ENCODE measurements around the gene NR6A1.

The NR6A1 gene

DNA sequence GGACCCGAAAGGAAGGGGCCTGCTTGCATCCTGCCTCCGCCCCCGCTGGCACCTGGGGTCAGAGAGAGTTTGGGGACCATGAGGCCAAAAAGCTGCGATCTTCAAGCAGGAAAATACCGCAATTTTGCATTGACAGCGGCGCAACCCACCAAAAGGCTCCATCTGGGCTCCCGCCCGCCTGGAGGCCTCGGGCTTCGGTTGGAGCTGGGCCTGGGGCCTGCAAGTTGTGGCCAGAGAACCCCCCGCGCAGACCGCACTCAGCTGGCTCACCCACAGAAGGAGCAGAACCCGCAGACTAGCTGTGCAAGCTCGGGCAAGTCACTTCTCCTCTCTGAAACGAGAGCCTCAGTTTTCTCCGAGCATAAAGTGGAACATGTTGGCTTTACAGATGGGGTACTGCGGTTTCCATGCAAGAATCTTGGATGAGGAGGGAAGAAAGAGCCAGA is 265.2 kb downstream of the NR6A1 start:
- TF ChIP-seq GATA1 (IDR thresholded peaks at IDR 0.05; ENCODE audit: low read depth, low read length) (no peak), POLR2A (IDR thresholded peaks at IDR 0.05; ENCODE audit: low read length) (no peak)
- no peak for DNase-seq

GRCh38 chr9:124505006-124505900 is 265.9 kb downstream of the NR6A1 start:
- no peak for DNase-seq
- TF ChIP-seq GATA1 (IDR thresholded peaks at IDR 0.05; ENCODE audit: low read depth, low read length) = no peak
- no peak for TF ChIP-seq POLR2A (IDR thresholded peaks at IDR 0.05; ENCODE audit: low read length)

DNA sequence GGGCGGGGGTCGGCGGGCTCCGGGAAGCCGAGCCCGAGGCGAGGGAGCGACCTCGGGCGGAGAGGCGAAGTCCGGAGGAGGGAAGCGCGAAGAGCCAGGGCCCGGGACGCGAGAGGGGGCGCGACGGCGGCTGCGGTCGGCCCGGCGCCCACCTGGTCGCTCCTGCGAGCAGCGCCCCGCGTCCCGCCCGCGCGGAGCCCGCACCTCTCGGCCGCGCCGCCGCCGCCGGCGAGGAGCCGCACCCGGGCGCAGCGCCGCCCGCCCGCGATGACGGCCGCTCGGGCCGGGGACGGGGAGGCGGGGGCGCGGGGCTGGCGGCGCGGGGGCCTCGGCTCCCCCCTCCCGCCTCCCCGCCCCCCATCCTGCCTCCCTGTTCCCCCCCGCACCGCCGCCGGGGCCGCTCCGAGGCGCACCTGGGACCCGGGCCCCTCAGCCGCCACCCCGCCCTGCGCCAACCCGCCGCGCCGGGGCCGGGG is 266.5 kb downstream of the NR6A1 start:
- TF ChIP-seq POLR2A (IDR thresholded peaks at IDR 0.05; ENCODE audit: low read length) (no peak), GATA1 (IDR thresholded peaks at IDR 0.05; ENCODE audit: low read depth, low read length) (no peak)
- no peak for DNase-seq

- TF ChIP-seq POLR2A (IDR thresholded peaks at IDR 0.05; ENCODE audit: low read length) (no peak), GATA1 (IDR thresholded peaks at IDR 0.05; ENCODE audit: low read depth, low read length) (no peak)
- DNase-seq = no peak
Measured at GRCh38 chr9:124503713-124504529, 267.2 kb downstream of the NR6A1 start.

- no peak for TF ChIP-seq POLR2A (IDR thresholded peaks at IDR 0.05; ENCODE audit: low read length)
- TF ChIP-seq GATA1 (IDR thresholded peaks at IDR 0.05; ENCODE audit: low read depth, low read length) = no peak
- no peak for DNase-seq
Measured at GRCh38 chr9:124502711-124503702, 268.1 kb downstream of the NR6A1 start.

GRCh38 chr9:124501771-124502320 is 269.3 kb downstream of the NR6A1 start:
- DNase-seq = no peak
- no peak for TF ChIP-seq POLR2A (IDR thresholded peaks at IDR 0.05; ENCODE audit: low read length)
- no peak for TF ChIP-seq GATA1 (IDR thresholded peaks at IDR 0.05; ENCODE audit: low read depth, low read length)

DNA sequence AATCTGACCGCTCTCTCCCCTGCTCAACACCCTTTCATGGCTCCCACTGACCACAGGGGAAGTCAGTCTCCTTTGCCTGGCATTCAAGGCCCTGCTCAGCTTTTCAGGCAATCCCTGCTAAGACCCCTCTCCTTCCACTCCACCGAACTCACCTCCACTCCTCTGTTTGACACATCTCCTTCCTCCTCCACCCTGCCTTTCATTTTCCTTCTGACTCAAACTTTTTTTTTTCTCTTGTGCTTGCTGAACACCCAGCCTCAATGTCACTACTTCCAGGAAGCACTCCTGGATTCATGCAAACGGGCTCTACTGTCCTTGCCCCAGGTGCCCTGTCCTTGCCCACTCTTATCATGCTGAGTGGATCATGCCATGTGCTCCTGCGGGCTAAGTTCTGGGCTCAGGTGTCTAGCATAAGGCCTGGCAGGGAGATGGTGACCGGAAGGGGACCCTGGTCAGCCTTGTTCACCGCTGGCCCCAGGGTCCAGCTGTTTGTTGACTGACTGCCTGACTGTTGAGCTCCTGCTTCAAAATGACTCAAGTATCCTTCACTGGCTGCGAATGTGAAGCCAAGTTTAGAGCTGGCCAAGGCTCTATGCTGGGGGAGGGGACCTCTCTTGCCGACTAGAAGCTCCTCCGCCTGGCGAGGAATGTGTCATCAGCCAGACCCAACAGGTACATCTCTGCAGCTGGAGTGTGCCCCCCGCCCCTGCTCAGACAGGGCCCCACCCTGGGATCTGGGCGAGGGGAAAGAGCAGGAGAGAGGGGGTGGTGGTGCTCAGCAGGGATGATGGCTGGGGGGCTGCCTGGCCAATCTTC is 270.1 kb downstream of the NR6A1 start:
- TF ChIP-seq POLR2A (IDR thresholded peaks at IDR 0.05; ENCODE audit: low read length) (no peak), GATA1 (IDR thresholded peaks at IDR 0.05; ENCODE audit: low read depth, low read length) (no peak)
- no peak for DNase-seq

DNA sequence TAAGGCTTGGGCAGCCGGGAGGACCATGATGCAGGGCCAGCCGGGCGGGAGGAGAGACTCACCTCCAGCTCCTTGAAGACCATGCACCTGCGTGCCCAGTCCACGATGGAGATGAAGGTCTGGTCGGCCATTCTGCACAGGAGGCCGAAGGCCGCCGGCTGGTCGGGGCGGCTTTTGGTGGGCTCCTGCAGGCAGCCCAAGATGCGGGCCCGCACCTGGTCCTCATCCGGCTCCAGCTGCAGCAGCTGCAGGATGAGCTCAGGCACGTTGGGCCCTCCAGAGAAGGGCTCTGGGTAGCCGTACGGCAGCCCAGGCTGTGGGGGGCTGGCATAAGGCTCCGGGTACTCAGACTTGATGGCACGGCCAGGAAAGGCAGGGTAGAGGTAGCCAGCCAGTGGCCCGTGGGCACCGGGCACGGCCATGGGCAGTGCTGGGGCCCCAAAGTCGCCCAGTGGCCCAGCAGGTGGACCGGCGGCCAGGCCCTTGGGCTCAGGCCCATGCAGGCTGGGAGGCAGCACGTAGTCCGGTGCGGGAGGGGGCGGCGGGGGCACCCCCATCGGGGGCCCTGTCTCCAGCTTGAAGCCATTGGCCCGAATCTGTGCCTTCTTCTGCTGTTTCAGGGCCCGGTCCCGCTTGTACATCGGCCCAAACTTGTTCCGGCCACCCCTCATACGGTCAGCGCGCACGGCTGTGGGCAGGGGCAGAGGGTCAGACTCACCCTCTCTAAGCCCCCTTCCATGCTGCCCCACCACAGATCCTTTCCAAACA is 270.9 kb downstream of the NR6A1 start:
- TF ChIP-seq GATA1 (IDR thresholded peaks at IDR 0.05; ENCODE audit: low read depth, low read length) (no peak), POLR2A (IDR thresholded peaks at IDR 0.05; ENCODE audit: low read length) (no peak)

DNA sequence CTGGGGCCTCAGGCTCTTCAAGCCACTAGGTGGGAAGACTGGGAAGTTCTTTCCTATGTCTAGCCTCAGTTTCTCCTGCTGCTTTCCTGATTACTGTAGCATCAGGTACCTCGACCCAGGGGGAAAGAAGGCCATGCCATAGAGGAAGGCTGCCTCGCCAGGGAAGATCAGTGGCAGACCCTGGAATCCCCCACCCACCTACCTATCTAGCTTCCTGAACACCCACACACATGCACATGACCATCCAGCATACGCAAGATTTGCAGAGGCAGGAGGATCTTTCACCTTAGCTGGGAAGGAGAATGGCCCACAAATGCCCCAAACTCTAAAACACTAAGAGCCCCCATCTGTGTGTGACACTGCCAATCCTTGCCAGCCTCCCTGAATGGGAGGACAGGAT is 271.9 kb downstream of the NR6A1 start:
- DNase-seq = no peak
- TF ChIP-seq POLR2A (IDR thresholded peaks at IDR 0.05; ENCODE audit: low read length) = no peak
- TF ChIP-seq GATA1 (IDR thresholded peaks at IDR 0.05; ENCODE audit: low read depth, low read length) = no peak

More for the DNA sequence above, 270.9 kb downstream of the NR6A1 start:
- DNase-seq = no peak

DNA sequence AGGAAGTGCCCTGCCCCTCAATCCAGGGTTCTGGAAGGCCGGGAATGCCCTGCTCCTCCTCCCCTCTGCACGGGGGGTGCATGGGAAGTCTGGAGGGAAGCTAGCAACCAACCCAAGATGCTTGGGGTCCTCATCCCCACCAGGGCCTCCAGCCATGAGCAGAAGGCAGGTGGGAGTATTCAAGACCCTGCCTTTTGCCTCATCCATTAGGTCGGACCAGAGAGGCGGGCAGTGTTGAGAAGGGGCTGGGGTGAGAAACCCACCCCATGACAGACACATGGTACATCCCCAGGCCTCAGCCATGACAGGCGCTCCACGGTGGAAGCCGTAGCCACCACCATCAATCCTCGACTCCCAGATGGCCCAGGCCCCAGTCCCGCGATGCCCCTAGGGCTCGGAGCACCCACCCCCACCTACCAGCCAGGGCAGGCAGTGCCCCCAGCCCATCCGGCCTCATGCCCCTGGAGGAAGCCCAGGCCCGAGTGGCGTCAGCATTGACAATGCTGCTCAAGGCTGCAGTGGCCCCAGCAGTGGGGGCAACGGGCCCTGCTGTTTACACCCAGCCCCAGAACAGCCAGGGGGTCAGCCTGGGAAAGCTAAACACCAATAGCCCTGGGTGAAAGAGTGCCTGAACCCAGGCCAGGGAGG is 272.5 kb downstream of the NR6A1 start:
- DNase-seq = no peak
- TF ChIP-seq GATA1 (IDR thresholded peaks at IDR 0.05; ENCODE audit: low read depth, low read length) = no peak
- TF ChIP-seq POLR2A (IDR thresholded peaks at IDR 0.05; ENCODE audit: low read length) = no peak

DNA sequence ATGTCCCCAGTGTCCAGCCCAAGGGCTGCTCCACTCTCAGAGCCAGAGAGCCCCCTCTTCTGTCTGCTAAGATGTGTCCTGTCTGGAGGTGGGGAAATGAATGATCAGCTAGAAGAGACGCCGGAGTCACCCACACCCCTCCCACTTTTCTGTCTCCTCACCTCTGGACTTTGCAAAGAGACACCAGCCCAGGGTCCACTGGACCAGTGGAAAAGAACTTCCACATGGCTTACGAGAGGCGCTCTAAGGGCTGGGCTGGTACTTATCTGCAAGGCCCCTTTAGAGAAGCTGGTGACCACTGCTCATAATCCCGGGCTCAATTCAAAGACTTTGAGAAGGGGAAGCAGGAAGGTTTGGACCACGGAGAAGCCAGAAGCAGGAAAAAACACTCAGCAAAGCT is 273.1 kb downstream of the NR6A1 start:
- TF ChIP-seq GATA1 (IDR thresholded peaks at IDR 0.05; ENCODE audit: low read depth, low read length) (no peak), POLR2A (IDR thresholded peaks at IDR 0.05; ENCODE audit: low read length) (no peak)
- no peak for DNase-seq
